Psoas muscle (tissue), 8 donors: ENCODE measurements around the gene ADIPOQ. TPM values are rescaled to one million over a fixed set of nuclear protein-coding genes. Genes with fewer than 3 reads are reported as not detected.
"Not testable (repeated sequence)": the region's sequence is repeated elsewhere in the genome, so short reads cannot be mapped to it uniquely, and the experiment has no call there.

Experiments used
- ATAC-seq, 4 donors: fragments of 200-7000 bp; cut with Tn5 transposase; one replicate each; pipeline ENCODE4 v1.9.1; 2020; ENCODE audit warnings: moderate library complexity in 3 of 4, mild to moderate bottlenecking in 2 of 4
- DNase-seq, 2 donors: peaks; one replicate each; pipeline ENCODE4 v3.0.0-alpha.2; 2020
- H3K27ac ChIP-seq: fragments of 200-600 bp; one replicate; pipeline ENCODE4 v1.8.0; 2022
- H3K27me3 ChIP-seq, 3 donors: fragments of 200-600 bp in 1 of 3; one replicate each; pipeline versions ENCODE4 v1.6.1 to v1.8.0; 2013 to 2022; ENCODE audit warnings: low read length in 2 of 3, mild to moderate bottlenecking in 2 of 3, moderate library complexity in 1 of 3; ENCODE audit not compliant: insufficient read depth in 3 of 3
- H3K36me3 ChIP-seq, 2 donors: fragments of 200-600 bp in 1 of 2; one replicate each; pipeline versions ENCODE4 v1.6.1 to v1.8.0; 2013 to 2022; ENCODE audit warnings: low read depth in 1 of 2, mild to moderate bottlenecking in 1 of 2, moderate library complexity in 1 of 2; ENCODE audit not compliant: insufficient read depth in 1 of 2
- H3K4me1 ChIP-seq: fragments of 200-600 bp; one replicate; pipeline ENCODE4 v1.8.0; 2022
- H3K4me3 ChIP-seq: fragments of 200-600 bp; one replicate; pipeline ENCODE4 v1.8.0; 2022; ENCODE audit warnings: mild to moderate bottlenecking
- H3K9me3 ChIP-seq: fragments of 200-600 bp; one replicate; pipeline ENCODE4 v1.8.0; 2022
- CTCF ChIP-seq: fragments of 200-600 bp; IDR thresholded peaks from one replicate; pipeline ENCODE4 v1.8.0; 2022; ENCODE audit warnings: antibody characterized with exemption
- WGBS, 3 donors: extraction: QIAGEN DNeasy Blood & Tissue Kit; methylation state at CpG; one replicate each; pipeline versions ENCODE4 v1.1.6 to v1.1.7; 2013; 5-methylcytosine and 5-hydroxymethylcytosine counted together
- intact Hi-C, 2 donors: fragments of 100-400 bp; cut with DNase I; formaldehyde crosslinking; loops; one replicate each; pipeline versions ENCODE4 v1.11.0 to v1.14.2; 2022
- polyA plus RNA-seq, 3 donors: library from polyadenylated mRNA; stranded (reverse); fragments of 200-250 nt; gene quantifications; one replicate each; pipeline ENCODE4 v1.2.3, GENCODE V29; 2013
- total RNA-seq, 4 donors: library from RNA; stranded (reverse); fragmentation: NEBNext Ultra II Directional in 2 of 4; extraction: Animal tissue kit (Norgen Biotek cat#: 25700) in 2 of 4; gene quantifications; one replicate each; pipeline versions ENCODE4 v1.2.1 to v1.2.4, GENCODE V29; 2021 to 2023
- donor health status: healthy with polysubstance abuse.
- donor health status: DM: no; HTN: no; CAD: no; lungs with moderate emphysema.
- donor health status: Bipolar disorder and iron deficiency.
- donor health status: healthy.
- donor health status: DM: yes; HTN: yes; CAD: no.
- donor health status: DM: no; HTN: no; CAD: no.
- donor health status: DM: no; HTN: no; CAD: no.
- donor health status: DM: yes; HTN: yes; CAD: no.

Gene ADIPOQ
- total and polyA plus RNA-seq, 7 donors = 0.58 to 9.3 (median 1.8) TPM

- Histone ChIP-seq H3K4me1 (no peaks in the 10 kb centered on the region), H3K27ac (no peak overlapping the region), H3K9me3 (no peaks in the 10 kb centered on the region), H3K27me3 (peaks cover 0 to 7% (median 0%) of the 10 kb centered on the region in 3 donors), H3K36me3 (no peaks in the 10 kb centered on the region), H3K4me3 (no peak overlapping the region)
- DNase-seq (no peak), ATAC-seq (no peak)
- 90 to 95% (median 93%) methylated on average over 1 of the region's 1 CpG for WGBS, 3 donors
- no peak for TF ChIP-seq CTCF
- intact Hi-C loops = no loop called here
Observed at GRCh38 chr3:186815435-186815834, 27.1 kb upstream of the ADIPOQ start.

GRCh38 chr3:186818516-186818915 lies 24.0 kb upstream of the ADIPOQ start:
- 83 to 87% (median 86%) methylated on average over 5 of the region's 5 CpGs for WGBS, 3 donors
- TF ChIP-seq CTCF = no peak
- Histone ChIP-seq H3K9me3 (no peaks in the 10 kb centered on the region), H3K27ac (no peak overlapping the region), H3K4me3 (no peak overlapping the region), H3K4me1 (no peaks in the 10 kb centered on the region), H3K27me3 (no peaks in the 10 kb centered on the region), H3K36me3 (no peaks in the 10 kb centered on the region)
- ATAC-seq (no peak), DNase-seq (no peak)
- intact Hi-C loops = no loop called here

GRCh38 chr3:186818956-186819355 lies 23.6 kb upstream of the ADIPOQ start:
- no peak for ATAC-seq
- DNase-seq = no peak
- H3K36me3 ChIP-seq = no peaks in the 10 kb centered on the region
- H3K4me1 ChIP-seq = no peaks in the 10 kb centered on the region
- WGBS, 3 donors = 80 to 95% (median 85%) methylated on average over 1 of the region's 1 CpG
- peaks cover 0 to under 1% (median 0%) of the 10 kb centered on the region in 3 donors for H3K27me3 ChIP-seq
- TF ChIP-seq CTCF = no peak
- H3K4me3 ChIP-seq = no peak overlapping the region
- intact Hi-C loops = no loop called here
- no peak overlapping the region for H3K27ac ChIP-seq
- H3K9me3 ChIP-seq = no peaks in the 10 kb centered on the region

GRCh38 chr3:186821429-186822387 lies 20.8 kb upstream of the ADIPOQ start:
- no peaks in the 10 kb centered on the region for H3K9me3 ChIP-seq
- peaks cover 0 to 28% (median 13%) of the 10 kb centered on the region in 3 donors for H3K27me3 ChIP-seq
- WGBS, 3 donors = 47 to 49% (median 48%) methylated on average over 11 of the region's 11 CpGs
- intact Hi-C loops = loop anchor here (2.0 to 5.0 kb wide), 2 partner anchors 204 to 207 kb away; no protein-coding TSS in a partner anchor
- TF ChIP-seq CTCF = peak; percentile 70
- H3K4me1 ChIP-seq = no peaks in the 10 kb centered on the region
- H3K36me3 ChIP-seq = no peaks in the 10 kb centered on the region
- no peak overlapping the region for H3K27ac ChIP-seq
- DNase-seq = no peak
- no peak overlapping the region for H3K4me3 ChIP-seq
- peak in 2 of 4 donors; percentile 42 to 63 for ATAC-seq

GRCh38 chr3:186822388-186822759 lies 20.1 kb upstream of the ADIPOQ start:
- H3K27ac ChIP-seq, H3K4me3 ChIP-seq, H3K9me3 ChIP-seq, ATAC-seq, DNase-seq, H3K36me3 ChIP-seq, H3K4me1 ChIP-seq: not testable (repeated sequence)
- 73 to 83% (median 80%) methylated on average over 1 of the region's 1 CpG for WGBS, 3 donors
- H3K27me3 ChIP-seq = peaks cover 0 to 28% (median 13%) of the 10 kb centered on the region in 3 donors
- intact Hi-C loops = loop anchor here in 1 of 2 donors (5.0 kb wide), 1 partner anchor 205 kb away; no protein-coding TSS in a partner anchor
